Liver (tissue), 9 donors: ENCODE results near the gene HCN2. TPM values are rescaled to one million over a fixed set of nuclear protein-coding genes. Genes with fewer than 3 reads are reported as not detected.

Source experiments
- DNase-seq: peaks from one replicate; pipeline ENCODE4 v3.0.0-alpha.2; 2017; ENCODE audit warnings: low spot score
- H3K27ac ChIP-seq, 2 donors: one replicate each; pipeline ENCODE4 v1.7.0; 2013; ENCODE audit warnings: inconsistent platforms in 2 of 2, low read length in 2 of 2, control low read depth in 1 of 2, low read depth in 1 of 2, mild to moderate bottlenecking in 1 of 2
- H3K27me3 ChIP-seq, 4 donors: one replicate each; pipeline versions ENCODE4 v1.6.1 to v1.7.0; 2013; ENCODE audit warnings: low read length in 3 of 4, inconsistent platforms in 1 of 4, mild to moderate bottlenecking in 1 of 4, moderate library complexity in 1 of 4; ENCODE audit not compliant: control insufficient read depth in 4 of 4, insufficient read depth in 4 of 4
- H3K36me3 ChIP-seq, 4 donors: one replicate each; pipeline versions ENCODE4 v1.6.1 to v1.7.0; 2013; ENCODE audit warnings: low read length in 3 of 4, mild to moderate bottlenecking in 3 of 4, low read depth in 1 of 4, moderate library complexity in 1 of 4; ENCODE audit not compliant: control insufficient read depth in 4 of 4, insufficient read depth in 3 of 4
- H3K4me1 ChIP-seq, 4 donors: one replicate each; pipeline versions ENCODE4 v1.6.1 to v1.7.0; 2013; ENCODE audit warnings: low read length in 3 of 4, mild to moderate bottlenecking in 3 of 4, moderate library complexity in 1 of 4; ENCODE audit not compliant: control insufficient read depth in 4 of 4, insufficient read depth in 4 of 4
- H3K4me3 ChIP-seq, 3 donors: one replicate each; pipeline versions ENCODE4 v1.6.1 to v1.7.0; 2013; ENCODE audit warnings: low read length in 3 of 3, control low read depth in 1 of 3, low read depth in 1 of 3, mild to moderate bottlenecking in 1 of 3
- H3K9ac ChIP-seq, 2 donors: one replicate each; pipeline ENCODE4 v1.7.0; 2013; ENCODE audit warnings: low read length in 2 of 2, mild to moderate bottlenecking in 2 of 2, moderate library complexity in 2 of 2, control low read depth in 1 of 2, low read depth in 1 of 2
- H3K9me3 ChIP-seq, 4 donors: one replicate each; pipeline versions ENCODE4 v1.6.1 to v1.7.0; 2013; ENCODE audit warnings: low read length in 3 of 4; ENCODE audit not compliant: control insufficient read depth in 4 of 4
- CTCF ChIP-seq: fragments of 150-350 bp; IDR thresholded peaks from 2 replicates; pipeline ENCODE4 v1.5.1; 2017; ENCODE audit warnings: improper control_type of control experiment, low read depth, low read length; ENCODE audit not compliant: missing input control
- EGR1 ChIP-seq, 2 donors: IDR thresholded peaks; 2 replicates each; pipeline ENCODE4 v1.6.1; 2016 to 2018; ENCODE audit warnings: antibody characterized with exemption in 2 of 2, low read depth in 2 of 2
- FOXA2 ChIP-seq: IDR thresholded peaks from 2 replicates; pipeline ENCODE4 v1.6.1; 2016; ENCODE audit warnings: antibody characterized with exemption
- GABPA ChIP-seq, 2 donors: IDR thresholded peaks in 1 of 2; conservative IDR thresholded peaks in 1 of 2; 2 replicates each; pipeline ENCODE4 v1.6.1; 2016; ENCODE audit warnings: antibody characterized with exemption in 2 of 2, mild to moderate bottlenecking in 1 of 2, moderate library complexity in 1 of 2
- HNF4A ChIP-seq, 2 donors: conservative IDR thresholded peaks; 2 replicates each; pipeline ENCODE4 v1.6.1; 2016; ENCODE audit warnings: antibody characterized with exemption in 2 of 2, mild to moderate bottlenecking in 2 of 2
- HNF4G ChIP-seq: IDR thresholded peaks from 2 replicates; pipeline ENCODE4 v1.6.1; 2016; ENCODE audit warnings: antibody characterized with exemption
- JUND ChIP-seq, 2 donors: IDR thresholded peaks; 2 replicates each; pipeline ENCODE4 v1.6.1; 2016; ENCODE audit warnings: antibody characterized with exemption in 2 of 2
- MAX ChIP-seq: IDR thresholded peaks from 2 replicates; pipeline ENCODE4 v1.6.1; 2016; ENCODE audit warnings: antibody characterized with exemption
- NR2F2 ChIP-seq: IDR thresholded peaks from 2 replicates; pipeline ENCODE4 v1.6.1; 2016; ENCODE audit warnings: antibody characterized with exemption
- SP1 ChIP-seq: IDR thresholded peaks from 2 replicates; pipeline ENCODE4 v1.6.1; 2018; ENCODE audit warnings: antibody characterized with exemption, mild to moderate bottlenecking
- YY1 ChIP-seq: IDR thresholded peaks from 2 replicates; pipeline ENCODE4 v1.6.1; 2016; ENCODE audit warnings: antibody characterized with exemption, mild to moderate bottlenecking
- ZBTB33 ChIP-seq: IDR thresholded peaks from 2 replicates; pipeline ENCODE4 v1.6.1; 2016; ENCODE audit warnings: antibody characterized with exemption
- WGBS: extraction: QIAGEN DNeasy Blood & Tissue Kit; methylation state at CpG from one replicate; pipeline ENCODE4 v1.1.7; 2013; 5-methylcytosine and 5-hydroxymethylcytosine counted together
- polyA plus RNA-seq, 2 donors: library from polyadenylated mRNA; stranded (reverse) in 1 of 2; unstranded in 1 of 2; fragments of 200-250 nt in 1 of 2; fragments of >200 nt in 1 of 2; fragmentation: Nextera tagmentation in 1 of 2; extraction: Ambion mirVana in 1 of 2; gene quantifications; one replicate each; pipeline versions ENCODE4 v1.2.1 to v1.2.3, GENCODE V29; 2013 to 2015
- total RNA-seq, 2 donors: library from RNA; depleted of rRNA; stranded (reverse); fragments of >200 nt; gene quantifications; one replicate each; pipeline ENCODE4 v1.2.3, GENCODE V29; 2014
- donor health status: healthy.
- donor health status: healthy.
- donor health status: healthy.
- donor health status: healthy.
- donor health status: healthy.

Gene HCN2
- total and polyA plus RNA-seq, 4 donors, result 0.05 to 0.17 (median 0.13) TPM; not detected in 1

GRCh38 chr19:629961-630714, 40.5 kb downstream of the HCN2 start (continued):
- TF ChIP-seq EGR1 (IDR thresholded peaks at IDR 0.05; ENCODE audit: low read depth in 2 of 2) (no peak), YY1 (no peak), CTCF (no peak), NR2F2 (no peak)

GRCh38 chr19:632579-633067, 42.9 kb downstream of the HCN2 start:
- DNase-seq, result peak; percentile 54
- 1% methylated on average over 35 of the region's 35 CpGs for WGBS
- Histone ChIP-seq H3K27me3 (no peaks in the 10 kb centered on the region), H3K9ac (peak overlapping the region; percentile 45 to 90), H3K4me3 (peak overlapping the region; percentile 73 to 95 (median 88)), H3K9me3 (no peaks in the 10 kb centered on the region), H3K36me3 (peaks cover 2 to 12% (median 9%) of the 10 kb centered on the region in 4 donors), H3K27ac (peak overlapping the region; percentile 64 to 69), H3K4me1 (peaks cover 11 to 22% (median 16%) of the 10 kb centered on the region in 4 donors)
- TF ChIP-seq SP1 (peak; percentile 18), NR2F2 (no peak), FOXA2 (no peak)

- Histone ChIP-seq H3K27ac (peak within 1 kb of the TSS; percentile 64 to 69), H3K9me3 (no peaks in the 10 kb centered on the region), H3K4me1 (peaks cover 11 to 22% (median 16%) of the 10 kb centered on the region in 4 donors), H3K4me3 (peak within 1 kb of the TSS; percentile 73 to 95 (median 88)), H3K27me3 (no peaks in the 10 kb centered on the region), H3K36me3 (peaks cover 2 to 10% (median 9%) of the 10 kb centered on the region in 4 donors), H3K9ac (peak within 1 kb of the TSS; percentile 45 to 90)
- peak; percentile 69 for TF ChIP-seq SP1
- TF ChIP-seq EGR1 (IDR thresholded peaks at IDR 0.05; ENCODE audit: low read depth in 2 of 2), result peak in 1 of 2 donors; percentile 28
- TF ChIP-seq YY1, result peak; percentile 82
- TF ChIP-seq ZBTB33, result no peak
- TF ChIP-seq HNF4A (conservative IDR thresholded peaks at IDR 0.05), result peak in 1 of 2 donors; percentile 13
- TF ChIP-seq MAX, result peak; percentile 91
- TF ChIP-seq GABPA (IDR thresholded peaks at IDR 0.05 in 1 of 2, conservative IDR thresholded peaks at IDR 0.05 in 1 of 2), result peak; percentile 82 to 93
- peak; percentile 20 for TF ChIP-seq CTCF
- peak; percentile 41 for TF ChIP-seq NR2F2
- no peak for TF ChIP-seq JUND (IDR thresholded peaks at IDR 0.05)
- no peak for TF ChIP-seq HNF4G
- peak; percentile 98 for DNase-seq
- under 1% methylated on average over 67 of the region's 67 CpGs for WGBS
Measured at GRCh38 chr19:633068-633785, 43.5 kb downstream of the HCN2 start, which contains the start of gene POLRMT. Gene POLRMT (minus strand): TSS chr19:633537. CDS start chr19:633512, 25 bp downstream.
